Measurements from ENCODE around the gene LRRC75A. TPM values are rescaled to one million over a fixed set of nuclear protein-coding genes. Genes with fewer than 3 reads are reported as not detected.

The LRRC75A gene
- total RNA-seq, 1 experiment from 2014 or later = 2.8 TPM

DNA sequence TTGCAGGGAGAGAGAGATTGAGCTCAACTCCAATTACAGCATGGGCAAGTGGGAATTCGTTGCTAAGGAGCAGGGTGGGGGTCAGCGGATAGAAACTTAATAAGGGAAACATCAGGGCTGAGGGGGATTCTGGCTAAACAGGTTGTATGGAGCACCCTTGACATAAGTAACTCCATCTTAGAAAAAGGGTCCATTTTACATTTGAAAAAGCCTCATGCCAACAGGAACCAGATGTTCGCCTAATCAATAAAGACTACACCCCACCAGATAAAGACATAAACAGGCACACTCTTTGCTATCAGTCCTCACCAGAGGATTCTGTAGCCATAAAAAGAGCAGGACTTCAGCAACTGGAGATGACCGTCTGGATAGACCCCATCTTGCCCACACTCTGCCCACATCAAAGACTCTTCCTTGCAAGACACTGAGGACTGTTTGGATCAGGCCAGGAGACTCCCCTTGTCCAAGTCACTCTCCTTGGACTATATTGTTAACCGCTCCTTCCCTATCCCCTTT, 1.6 kb upstream of the LRRC75A start:
- H3K27ac ChIP-seq (ENCODE audit: low read depth, low read length, poor library complexity, severe bottlenecking) = no peak overlapping the region
- H3K36me3 ChIP-seq (ENCODE audit: insufficient read depth, low read length, poor library complexity, severe bottlenecking) = no peaks in the 10 kb centered on the region
- ChIA-PET POLR2A (ENCODE audit: low non-redundant PET) (no interaction called here), CTCF (interaction anchor here (0.5 kb wide), 1 partner anchor 133 kb away, joined by 5 read pairs; no protein-coding TSS in a partner anchor)
- intact Hi-C loops (cut with micrococcal nuclease; ENCODE audit: unreplicated experiment) = no loop called here
- peaks cover 19% of the 10 kb centered on the region for H3K27me3 ChIP-seq (replicated peaks; ENCODE audit: insufficient read depth, low read depth, low read length, poor library complexity)
- DNase-seq (ENCODE audit: low spot score) = no peak
- H3K9me3 ChIP-seq (ENCODE audit: low read depth, low read length, poor library complexity, severe bottlenecking) = no peaks in the 10 kb centered on the region
- BruUV-seq (replicated peaks) = no TSS peak
- H3K4me1 ChIP-seq (ENCODE audit: insufficient read depth, low read length, poor library complexity, severe bottlenecking) = peaks cover 8% of the 10 kb centered on the region
- TF ChIP-seq, protein P1, sequence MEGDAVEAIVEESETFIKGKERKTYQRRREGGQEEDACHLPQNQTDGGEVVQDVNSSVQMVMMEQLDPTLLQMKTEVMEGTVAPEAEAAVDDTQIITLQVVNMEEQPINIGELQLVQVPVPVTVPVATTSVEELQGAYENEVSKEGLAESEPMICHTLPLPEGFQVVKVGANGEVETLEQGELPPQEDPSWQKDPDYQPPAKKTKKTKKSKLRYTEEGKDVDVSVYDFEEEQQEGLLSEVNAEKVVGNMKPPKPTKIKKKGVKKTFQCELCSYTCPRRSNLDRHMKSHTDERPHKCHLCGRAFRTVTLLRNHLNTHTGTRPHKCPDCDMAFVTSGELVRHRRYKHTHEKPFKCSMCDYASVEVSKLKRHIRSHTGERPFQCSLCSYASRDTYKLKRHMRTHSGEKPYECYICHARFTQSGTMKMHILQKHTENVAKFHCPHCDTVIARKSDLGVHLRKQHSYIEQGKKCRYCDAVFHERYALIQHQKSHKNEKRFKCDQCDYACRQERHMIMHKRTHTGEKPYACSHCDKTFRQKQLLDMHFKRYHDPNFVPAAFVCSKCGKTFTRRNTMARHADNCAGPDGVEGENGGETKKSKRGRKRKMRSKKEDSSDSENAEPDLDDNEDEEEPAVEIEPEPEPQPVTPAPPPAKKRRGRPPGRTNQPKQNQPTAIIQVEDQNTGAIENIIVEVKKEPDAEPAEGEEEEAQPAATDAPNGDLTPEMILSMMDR (conservative IDR thresholded peaks at IDR 0.05; ENCODE audit: low read depth, low read length) = no peak
- TF ChIP-seq EZH2 (IDR thresholded peaks at IDR 0.05; ENCODE audit: borderline replicate concordance, low read depth, low read length, poor library complexity, severe bottlenecking) = no peak
- no peak overlapping the region for H3K4me3 ChIP-seq (ENCODE audit: low read depth, low read length, poor library complexity, severe bottlenecking)

DNA sequence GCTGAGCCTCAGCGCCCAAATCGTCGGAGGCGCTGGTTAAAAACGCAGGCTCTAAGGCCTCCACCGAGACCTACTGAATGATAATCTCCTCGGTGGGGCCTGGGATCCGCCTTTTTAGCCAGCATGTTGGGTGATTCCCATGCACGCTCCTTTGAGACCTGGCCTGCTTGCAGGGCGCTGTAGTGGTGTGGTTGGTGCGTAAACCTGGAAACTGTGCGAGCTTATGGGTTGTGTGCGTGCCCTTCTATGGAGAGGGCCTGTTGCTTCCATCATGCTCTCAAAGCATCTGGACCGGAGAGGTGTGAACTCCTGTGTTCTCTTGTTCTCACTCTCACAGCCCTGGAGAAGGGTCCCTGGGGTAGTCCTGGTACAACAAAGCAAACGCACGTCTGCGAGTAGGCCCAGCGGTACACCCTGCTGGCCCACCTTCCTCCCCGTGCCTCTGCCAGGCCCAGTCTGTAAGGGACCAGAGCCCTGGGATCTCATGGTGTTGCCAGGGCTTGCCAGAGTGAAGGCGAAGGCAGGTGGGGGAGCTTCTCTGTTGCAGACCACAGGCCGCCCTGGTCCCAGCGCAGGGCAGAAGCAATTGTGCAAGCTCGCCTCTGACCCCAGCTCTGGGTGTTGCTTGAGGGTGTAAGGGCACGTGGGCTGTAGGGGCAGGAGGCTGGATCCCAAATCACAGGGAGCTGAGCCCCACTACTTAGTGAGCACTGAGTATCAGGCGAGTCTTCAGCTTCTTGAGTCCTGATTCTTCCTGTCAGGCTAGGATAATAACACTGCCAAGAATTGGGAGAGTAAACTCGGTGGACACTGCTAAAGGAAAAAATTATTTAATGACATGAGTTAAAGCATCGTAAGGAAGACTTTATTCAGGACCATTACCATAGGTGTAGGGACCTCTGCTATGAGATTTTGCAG, 879 bp upstream of the LRRC75A start:
- Histone ChIP-seq H3K9me3 (ENCODE audit: low read depth, low read length, poor library complexity, severe bottlenecking) (no peaks in the 10 kb centered on the region), H3K4me3 (ENCODE audit: low read depth, low read length, poor library complexity, severe bottlenecking) (peak overlapping the region; percentile 40), H3K27me3 (replicated peaks; ENCODE audit: insufficient read depth, low read depth, low read length, poor library complexity) (peaks cover 14% of the 10 kb centered on the region), H3K27ac (ENCODE audit: low read depth, low read length, poor library complexity, severe bottlenecking) (no peak overlapping the region), H3K36me3 (ENCODE audit: insufficient read depth, low read length, poor library complexity, severe bottlenecking) (no peaks in the 10 kb centered on the region), H3K4me1 (ENCODE audit: insufficient read depth, low read length, poor library complexity, severe bottlenecking) (peaks cover 8% of the 10 kb centered on the region)
- BruUV-seq (replicated peaks) = no TSS peak
- DNase-seq (ENCODE audit: low spot score) = no peak
- ChIA-PET POLR2A (ENCODE audit: low non-redundant PET) (no interaction called here), CTCF (interaction anchor here (0.5 to 1.0 kb wide), 2 partner anchors 23 to 132 kb away, joined by 4 to 5 read pairs; no protein-coding TSS in a partner anchor)
- TF ChIP-seq, protein P1 (conservative IDR thresholded peaks at IDR 0.05; ENCODE audit: low read depth, low read length) = no peak
- no peak for TF ChIP-seq EZH2 (IDR thresholded peaks at IDR 0.05; ENCODE audit: borderline replicate concordance, low read depth, low read length, poor library complexity, severe bottlenecking)
- intact Hi-C loops (cut with micrococcal nuclease; ENCODE audit: unreplicated experiment) = no loop called here

DNA sequence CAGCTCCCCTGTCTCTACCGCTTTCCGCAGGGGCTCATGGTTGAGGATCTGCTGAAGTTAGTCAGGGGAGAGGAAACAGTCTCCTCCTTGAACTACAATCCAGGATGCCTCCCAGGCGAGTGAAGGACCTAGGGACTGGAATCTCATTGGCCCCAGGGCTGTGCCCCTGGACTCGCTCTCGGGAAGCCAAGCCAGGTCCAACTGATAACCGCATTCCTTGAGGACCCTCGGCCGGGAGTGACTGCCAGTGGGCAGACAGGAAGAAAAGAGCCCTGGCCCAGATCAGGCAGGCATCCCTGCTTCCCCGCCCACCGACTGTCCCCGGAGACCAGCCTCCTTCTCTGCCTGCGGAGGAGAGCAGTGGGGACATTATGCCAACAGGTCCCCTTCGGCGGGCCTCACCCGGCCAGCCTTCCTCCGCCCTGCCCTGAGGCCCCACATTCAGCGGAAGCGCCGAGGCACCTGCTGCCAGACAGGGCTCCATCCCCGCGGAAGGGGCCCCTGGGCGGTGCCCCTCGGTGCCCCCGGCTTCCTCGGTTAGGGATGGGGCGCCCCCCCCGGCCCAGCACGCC, 776 bp downstream of the LRRC75A start:
- no peaks in the 10 kb centered on the region for H3K36me3 ChIP-seq (ENCODE audit: insufficient read depth, low read length, poor library complexity, severe bottlenecking)
- no peaks in the 10 kb centered on the region for H3K9me3 ChIP-seq (ENCODE audit: low read depth, low read length, poor library complexity, severe bottlenecking)
- H3K27me3 ChIP-seq (replicated peaks; ENCODE audit: insufficient read depth, low read depth, low read length, poor library complexity) = peaks cover 14% of the 10 kb centered on the region
- no peak for DNase-seq (ENCODE audit: low spot score)
- no peak overlapping the region for H3K27ac ChIP-seq (ENCODE audit: low read depth, low read length, poor library complexity, severe bottlenecking)
- peaks cover 17% of the 10 kb centered on the region for H3K4me1 ChIP-seq (ENCODE audit: insufficient read depth, low read length, poor library complexity, severe bottlenecking)
- peak overlapping the region; percentile 60 for H3K4me3 ChIP-seq (ENCODE audit: low read depth, low read length, poor library complexity, severe bottlenecking)
- ChIA-PET CTCF (no interaction called here), POLR2A (ENCODE audit: low non-redundant PET) (no interaction called here)
- TF ChIP-seq, protein P1 (conservative IDR thresholded peaks at IDR 0.05; ENCODE audit: low read depth, low read length) = no peak
- TF ChIP-seq EZH2 (IDR thresholded peaks at IDR 0.05; ENCODE audit: borderline replicate concordance, low read depth, low read length, poor library complexity, severe bottlenecking) = no peak
- BruUV-seq (replicated peaks) = no TSS peak
- intact Hi-C loops (cut with micrococcal nuclease; ENCODE audit: unreplicated experiment) = no loop called here

Data from A673 (cell line).